Neural progenitor cell (in vitro differentiated cells): ENCODE data around the gene TOR3A.

ENCODE experiments used
- EZH2 ChIP-seq: fragments of 200-600 bp; sonication (generic); IDR thresholded peaks from 2 replicates; pipeline ENCODE4 v1.6.1; 2017; ENCODE audit warnings: antibody characterized with exemption, mild to moderate bottlenecking, moderate library complexity
- EZH2phosphoT487 ChIP-seq: fragments of 200-600 bp; sonication (generic); IDR thresholded peaks from 2 replicates; pipeline ENCODE4 v1.6.1; 2017; ENCODE audit warnings: antibody characterized with exemption
- TF ChIP-seq, protein P1 (sequence below): fragments of 200-600 bp; sonication (generic); IDR thresholded peaks from 2 replicates; pipeline ENCODE4 v1.5.1; 2017; ENCODE audit warnings: antibody characterized with exemption, mild to moderate bottlenecking

DNA sequence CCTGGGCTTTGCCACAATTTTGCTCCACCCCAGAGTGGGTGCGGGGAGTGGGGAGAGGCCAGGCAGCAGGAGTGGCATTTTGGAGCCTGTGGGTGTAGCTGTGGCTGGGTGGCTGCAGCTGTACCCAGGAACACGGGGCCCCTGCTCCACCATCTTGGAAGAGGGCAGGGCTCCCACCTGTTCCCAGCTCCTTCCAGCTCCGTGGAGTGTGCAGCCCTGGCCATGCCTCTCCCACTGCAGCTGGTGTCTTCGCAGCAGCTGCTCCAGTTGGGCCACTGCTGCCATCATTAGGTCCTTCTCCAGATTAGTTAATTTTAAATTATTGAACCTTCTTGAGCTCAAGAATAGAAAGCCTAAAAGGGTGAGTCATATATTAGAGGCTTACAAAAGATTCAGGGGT lies 38.6 kb upstream of the TOR3A start:
- TF ChIP-seq, protein P1, sequence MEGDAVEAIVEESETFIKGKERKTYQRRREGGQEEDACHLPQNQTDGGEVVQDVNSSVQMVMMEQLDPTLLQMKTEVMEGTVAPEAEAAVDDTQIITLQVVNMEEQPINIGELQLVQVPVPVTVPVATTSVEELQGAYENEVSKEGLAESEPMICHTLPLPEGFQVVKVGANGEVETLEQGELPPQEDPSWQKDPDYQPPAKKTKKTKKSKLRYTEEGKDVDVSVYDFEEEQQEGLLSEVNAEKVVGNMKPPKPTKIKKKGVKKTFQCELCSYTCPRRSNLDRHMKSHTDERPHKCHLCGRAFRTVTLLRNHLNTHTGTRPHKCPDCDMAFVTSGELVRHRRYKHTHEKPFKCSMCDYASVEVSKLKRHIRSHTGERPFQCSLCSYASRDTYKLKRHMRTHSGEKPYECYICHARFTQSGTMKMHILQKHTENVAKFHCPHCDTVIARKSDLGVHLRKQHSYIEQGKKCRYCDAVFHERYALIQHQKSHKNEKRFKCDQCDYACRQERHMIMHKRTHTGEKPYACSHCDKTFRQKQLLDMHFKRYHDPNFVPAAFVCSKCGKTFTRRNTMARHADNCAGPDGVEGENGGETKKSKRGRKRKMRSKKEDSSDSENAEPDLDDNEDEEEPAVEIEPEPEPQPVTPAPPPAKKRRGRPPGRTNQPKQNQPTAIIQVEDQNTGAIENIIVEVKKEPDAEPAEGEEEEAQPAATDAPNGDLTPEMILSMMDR, result no peak
- no peak for TF ChIP-seq EZH2
- TF ChIP-seq EZH2phosphoT487, result no peak
